ENCODE measurements around the gene PDRG1. TPM values are rescaled to one million over a fixed set of nuclear protein-coding genes. Genes with fewer than 3 reads are reported as not detected.

PDRG1 gene
- 3.1 and 3.4 TPM in 2 replicates for total RNA-seq

DNA sequence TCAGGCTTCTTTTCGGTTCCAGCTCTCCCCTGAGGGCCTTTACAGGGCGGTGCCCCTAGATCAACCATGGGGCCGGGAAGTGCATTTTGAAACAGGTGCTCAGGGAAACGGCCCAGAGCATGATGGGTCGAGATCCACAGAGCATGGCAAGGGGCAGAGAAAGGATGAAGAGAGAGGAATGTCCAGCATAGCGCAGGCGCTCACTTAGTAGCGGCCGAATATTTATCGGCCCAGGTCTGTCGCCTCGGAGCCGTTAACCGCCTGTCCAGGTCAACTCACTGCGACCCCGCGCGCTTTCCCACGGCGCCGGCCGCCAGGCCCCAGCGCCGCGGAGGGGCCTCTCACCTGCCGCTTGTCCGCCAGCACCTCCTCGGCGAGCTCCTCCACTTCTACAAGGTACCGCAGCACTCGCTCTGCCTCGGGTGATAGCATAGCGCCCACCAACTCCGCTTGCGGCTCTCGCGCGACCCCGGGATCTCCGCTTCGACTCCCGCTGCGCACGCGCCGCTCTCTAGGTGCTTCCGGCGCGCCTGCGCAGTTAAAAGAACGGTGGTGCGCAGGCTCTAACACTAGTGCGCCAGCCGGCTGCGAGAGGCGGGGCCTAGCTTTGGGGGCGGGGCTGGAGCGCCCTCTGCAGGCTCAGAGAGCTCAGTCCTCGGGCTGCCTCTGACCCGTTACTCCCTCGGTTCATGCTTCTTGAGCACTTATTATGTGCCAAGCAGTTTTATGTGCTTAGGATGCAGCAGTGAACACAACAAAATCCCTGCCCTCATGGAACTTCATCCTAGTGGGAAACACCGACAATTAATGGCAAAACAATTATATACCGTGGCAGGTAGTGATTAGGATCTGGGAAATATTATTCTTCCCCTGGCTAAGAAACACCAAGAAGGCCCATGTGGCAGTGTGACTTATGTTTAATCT, at the start of gene PDRG1:
Gene PDRG1, minus strand, starts transcription at position 517 of the 924 bp plus-strand sequence. Its CDS starts 85 bp downstream, at position 432.

DNA sequence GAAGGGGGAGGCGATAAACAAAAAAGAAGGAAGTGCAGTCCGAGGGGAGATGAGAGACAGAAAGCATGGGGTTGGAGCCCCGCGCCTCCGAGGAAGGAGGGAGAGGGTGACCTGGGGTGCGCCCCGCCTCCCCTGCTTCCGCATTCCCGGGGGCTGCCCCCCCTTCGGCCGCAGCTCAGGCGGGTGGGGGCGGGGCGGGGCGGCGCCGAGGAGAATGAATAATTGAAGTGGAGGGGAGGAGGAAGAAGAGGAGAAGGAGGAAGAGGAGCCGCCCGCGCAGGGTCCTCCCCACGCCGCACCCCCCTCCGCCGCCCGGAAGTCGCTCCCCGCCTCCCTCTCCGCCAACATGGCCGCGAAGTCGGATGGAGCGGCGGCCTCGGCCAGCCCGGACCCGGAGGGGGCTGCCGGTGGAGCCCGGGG, 16.0 kb upstream of the PDRG1 start, which contains the start of gene XKR7:
Gene XKR7, plus strand, starts transcription at position 322 of the 420 bp plus-strand sequence. Its CDS starts 25 bp downstream, at position 347.

Other genes starting within 250 kb of the PDRG1 start
- 94.6 and 101 TPM in 2 replicates for gene BCL2L1, start 229.2 kb downstream of the PDRG1 start, total RNA-seq
- 10.6 and 22.9 TPM in 2 replicates for gene TPX2, start 212.8 kb downstream of the PDRG1 start, total RNA-seq
- 0.07 and 0.10 TPM in 2 replicates for gene MYLK2, start 132.7 kb downstream of the PDRG1 start, total RNA-seq
- gene FOXS1, start 106.4 kb downstream of the PDRG1 start, total RNA-seq = 20.6 and 23.1 TPM in 2 replicates
- 0.17 and 0.20 TPM in 2 replicates for gene DUSP15, start 81.5 kb downstream of the PDRG1 start, total RNA-seq
- gene TTLL9, start 81.4 kb downstream of the PDRG1 start, total RNA-seq = 0.07 TPM in 1 of 2 replicates, not detected in the other
- gene XKR7, start 16.1 kb upstream of the PDRG1 start, total RNA-seq = under 0.01 TPM in 1 of 2 replicates, not detected in the other
- gene CCM2L, start 58.4 kb upstream of the PDRG1 start, total RNA-seq = 0.07 TPM in 1 of 2 replicates, not detected in the other
- gene HCK, start 100.2 kb upstream of the PDRG1 start, total RNA-seq = not detected in 2 replicates
- gene TM9SF4, start 157.7 kb upstream of the PDRG1 start, total RNA-seq = 67.6 and 69.0 TPM in 2 replicates